ENCODE results near the gene G0S2. TPM values are rescaled to one million over a fixed set of nuclear protein-coding genes. Genes with fewer than 3 reads are reported as not detected.

G0S2 gene
- polyA plus RNA-seq, 1 of the 3 experiments (the other 2 are of a cell fraction): 43.2 TPM

DNA sequence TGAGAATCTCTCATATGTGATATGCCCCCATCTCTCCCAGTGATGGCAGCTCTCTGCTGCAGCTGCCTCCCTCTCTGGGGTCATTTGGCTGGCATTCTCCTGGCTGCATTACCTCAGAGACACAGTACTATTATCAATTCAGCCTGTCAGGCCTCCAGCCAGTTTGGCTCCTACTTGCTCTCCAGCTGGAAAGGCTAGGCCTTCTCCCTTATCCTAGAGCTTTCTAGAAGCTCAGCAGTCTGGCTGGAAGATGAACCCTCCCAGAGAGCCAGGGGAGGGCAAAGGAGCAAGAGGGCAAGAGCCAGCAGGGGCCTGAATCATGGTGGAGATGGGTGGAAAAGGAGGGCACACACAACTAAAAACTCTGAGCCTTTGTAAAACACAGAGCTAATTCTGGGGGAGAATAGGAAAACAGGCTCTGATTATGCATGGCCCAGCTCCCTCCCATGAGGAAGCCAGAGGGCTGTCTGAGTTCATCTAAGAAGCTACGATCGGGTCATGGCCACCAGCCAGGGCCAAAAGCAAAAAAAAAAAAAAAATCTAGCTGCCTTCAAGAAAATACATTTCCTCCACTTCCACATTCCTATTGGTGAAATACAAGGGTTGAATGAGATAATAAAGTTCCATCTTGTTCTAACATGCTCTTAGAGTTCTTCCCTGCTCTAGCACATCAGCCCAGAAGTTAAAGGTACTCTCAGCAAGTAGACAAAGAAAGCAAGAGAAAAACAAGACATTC lies 31.8 kb upstream of the G0S2 start:
- 39% methylated on average over 2 of the region's 2 CpGs for WGBS (ENCODE audit: low lambda C conversion rate)
- Histone ChIP-seq H3K4me3 (ENCODE audit: low read depth in 2 of 2, low read length in 1 of 2) (no peak overlapping the region), H3F3A (replicated peaks; ENCODE audit: insufficient read depth) (peaks cover 7% of the 10 kb centered on the region), H3K9me2 (no peaks in the 10 kb centered on the region), H3K4me1 (ENCODE audit: control insufficient read depth in 1 of 2, insufficient read depth in 2 of 2, low read depth in 1 of 2, low read length in 1 of 2) (peaks cover 33 to 45% of the 10 kb centered on the region in 2 experiments), H3K9me3 (no peaks in the 10 kb centered on the region), H3K27ac (ENCODE audit: low read depth in 2 of 2, low read length in 1 of 2) (peak overlapping the region; percentile 71 to 86; a peak in 3 of 4 replicates), H3K9ac (no peak overlapping the region), H3K27me3 (ENCODE audit: insufficient read depth) (no peaks in the 10 kb centered on the region), H3K4me2 (peak overlapping the region; percentile 24; the same call in 1 of the 2 replicates), H2AFZ (ENCODE audit: low read depth) (no peak overlapping the region), H3K79me2 (ENCODE audit: insufficient read depth) (no peaks in the 10 kb centered on the region; the same call in 1 of the 2 replicates), H3K36me3 (replicated peaks in 1 of 2; ENCODE audit: control insufficient read depth in 1 of 2, insufficient read depth in 2 of 2, low read length in 1 of 2) (no peaks in the 10 kb centered on the region), H4K20me1 (ENCODE audit: insufficient read depth) (no peaks in the 10 kb centered on the region)
- DNase-seq: no peak
- POLR2A ChIA-PET: no interaction called here
- CTCF ChIA-PET: interaction anchor here (0.7 to 3.7 kb wide), 8 partner anchors 13 to 77 kb away, joined by 3 to 16 read pairs (median 4); no protein-coding TSS in a partner anchor
- TF ChIP-seq FOXJ3 (CRISPR knock-in tag; IDR thresholded peaks at IDR 0.05): no peak
- TF ChIP-seq SMC3 (IDR thresholded peaks at IDR 0.05; ENCODE audit: low read depth, low read length): no peak
- no peak for TF ChIP-seq EZH2phosphoT487 (IDR thresholded peaks at IDR 0.05; ENCODE audit: borderline replicate concordance, low read depth)
- TF ChIP-seq GABPA (IDR thresholded peaks at IDR 0.05; ENCODE audit: low read depth): no peak
- no peak for TF ChIP-seq RAD21 (IDR thresholded peaks at IDR 0.05; ENCODE audit: low read length)
- TF ChIP-seq, protein P1, sequence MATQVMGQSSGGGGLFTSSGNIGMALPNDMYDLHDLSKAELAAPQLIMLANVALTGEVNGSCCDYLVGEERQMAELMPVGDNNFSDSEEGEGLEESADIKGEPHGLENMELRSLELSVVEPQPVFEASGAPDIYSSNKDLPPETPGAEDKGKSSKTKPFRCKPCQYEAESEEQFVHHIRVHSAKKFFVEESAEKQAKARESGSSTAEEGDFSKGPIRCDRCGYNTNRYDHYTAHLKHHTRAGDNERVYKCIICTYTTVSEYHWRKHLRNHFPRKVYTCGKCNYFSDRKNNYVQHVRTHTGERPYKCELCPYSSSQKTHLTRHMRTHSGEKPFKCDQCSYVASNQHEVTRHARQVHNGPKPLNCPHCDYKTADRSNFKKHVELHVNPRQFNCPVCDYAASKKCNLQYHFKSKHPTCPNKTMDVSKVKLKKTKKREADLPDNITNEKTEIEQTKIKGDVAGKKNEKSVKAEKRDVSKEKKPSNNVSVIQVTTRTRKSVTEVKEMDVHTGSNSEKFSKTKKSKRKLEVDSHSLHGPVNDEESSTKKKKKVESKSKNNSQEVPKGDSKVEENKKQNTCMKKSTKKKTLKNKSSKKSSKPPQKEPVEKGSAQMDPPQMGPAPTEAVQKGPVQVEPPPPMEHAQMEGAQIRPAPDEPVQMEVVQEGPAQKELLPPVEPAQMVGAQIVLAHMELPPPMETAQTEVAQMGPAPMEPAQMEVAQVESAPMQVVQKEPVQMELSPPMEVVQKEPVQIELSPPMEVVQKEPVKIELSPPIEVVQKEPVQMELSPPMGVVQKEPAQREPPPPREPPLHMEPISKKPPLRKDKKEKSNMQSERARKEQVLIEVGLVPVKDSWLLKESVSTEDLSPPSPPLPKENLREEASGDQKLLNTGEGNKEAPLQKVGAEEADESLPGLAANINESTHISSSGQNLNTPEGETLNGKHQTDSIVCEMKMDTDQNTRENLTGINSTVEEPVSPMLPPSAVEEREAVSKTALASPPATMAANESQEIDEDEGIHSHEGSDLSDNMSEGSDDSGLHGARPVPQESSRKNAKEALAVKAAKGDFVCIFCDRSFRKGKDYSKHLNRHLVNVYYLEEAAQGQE (IDR thresholded peaks at IDR 0.05; ENCODE audit: low read depth, low read length): no peak
- TF ChIP-seq NFIC (IDR thresholded peaks at IDR 0.05; ENCODE audit: borderline replicate concordance): peak; percentile 60
- TF ChIP-seq FOXM1 (IDR thresholded peaks at IDR 0.05; ENCODE audit: low read depth): no peak
- TF ChIP-seq, protein P2, sequence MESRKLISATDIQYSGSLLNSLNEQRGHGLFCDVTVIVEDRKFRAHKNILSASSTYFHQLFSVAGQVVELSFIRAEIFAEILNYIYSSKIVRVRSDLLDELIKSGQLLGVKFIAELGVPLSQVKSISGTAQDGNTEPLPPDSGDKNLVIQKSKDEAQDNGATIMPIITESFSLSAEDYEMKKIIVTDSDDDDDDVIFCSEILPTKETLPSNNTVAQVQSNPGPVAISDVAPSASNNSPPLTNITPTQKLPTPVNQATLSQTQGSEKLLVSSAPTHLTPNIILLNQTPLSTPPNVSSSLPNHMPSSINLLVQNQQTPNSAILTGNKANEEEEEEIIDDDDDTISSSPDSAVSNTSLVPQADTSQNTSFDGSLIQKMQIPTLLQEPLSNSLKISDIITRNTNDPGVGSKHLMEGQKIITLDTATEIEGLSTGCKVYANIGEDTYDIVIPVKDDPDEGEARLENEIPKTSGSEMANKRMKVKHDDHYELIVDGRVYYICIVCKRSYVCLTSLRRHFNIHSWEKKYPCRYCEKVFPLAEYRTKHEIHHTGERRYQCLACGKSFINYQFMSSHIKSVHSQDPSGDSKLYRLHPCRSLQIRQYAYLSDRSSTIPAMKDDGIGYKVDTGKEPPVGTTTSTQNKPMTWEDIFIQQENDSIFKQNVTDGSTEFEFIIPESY (IDR thresholded peaks at IDR 0.05; ENCODE audit: borderline replicate concordance, low read depth): no peak
- TF ChIP-seq TAF1 (IDR thresholded peaks at IDR 0.05; ENCODE audit: borderline replicate concordance, low read depth, low read length): no peak
- TF ChIP-seq, protein P3, sequence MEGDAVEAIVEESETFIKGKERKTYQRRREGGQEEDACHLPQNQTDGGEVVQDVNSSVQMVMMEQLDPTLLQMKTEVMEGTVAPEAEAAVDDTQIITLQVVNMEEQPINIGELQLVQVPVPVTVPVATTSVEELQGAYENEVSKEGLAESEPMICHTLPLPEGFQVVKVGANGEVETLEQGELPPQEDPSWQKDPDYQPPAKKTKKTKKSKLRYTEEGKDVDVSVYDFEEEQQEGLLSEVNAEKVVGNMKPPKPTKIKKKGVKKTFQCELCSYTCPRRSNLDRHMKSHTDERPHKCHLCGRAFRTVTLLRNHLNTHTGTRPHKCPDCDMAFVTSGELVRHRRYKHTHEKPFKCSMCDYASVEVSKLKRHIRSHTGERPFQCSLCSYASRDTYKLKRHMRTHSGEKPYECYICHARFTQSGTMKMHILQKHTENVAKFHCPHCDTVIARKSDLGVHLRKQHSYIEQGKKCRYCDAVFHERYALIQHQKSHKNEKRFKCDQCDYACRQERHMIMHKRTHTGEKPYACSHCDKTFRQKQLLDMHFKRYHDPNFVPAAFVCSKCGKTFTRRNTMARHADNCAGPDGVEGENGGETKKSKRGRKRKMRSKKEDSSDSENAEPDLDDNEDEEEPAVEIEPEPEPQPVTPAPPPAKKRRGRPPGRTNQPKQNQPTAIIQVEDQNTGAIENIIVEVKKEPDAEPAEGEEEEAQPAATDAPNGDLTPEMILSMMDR (IDR thresholded peaks at IDR 0.05): no peak
- 0 out of 4 replicates have a peak, but pooled peaks of 1 of the 2 experiments have one; percentile 11 for TF ChIP-seq EP300 (IDR thresholded peaks at IDR 0.05; ENCODE audit: borderline replicate concordance in 1 of 2, low read depth in 1 of 2, low read length in 1 of 2)
- TF ChIP-seq, protein P4, sequence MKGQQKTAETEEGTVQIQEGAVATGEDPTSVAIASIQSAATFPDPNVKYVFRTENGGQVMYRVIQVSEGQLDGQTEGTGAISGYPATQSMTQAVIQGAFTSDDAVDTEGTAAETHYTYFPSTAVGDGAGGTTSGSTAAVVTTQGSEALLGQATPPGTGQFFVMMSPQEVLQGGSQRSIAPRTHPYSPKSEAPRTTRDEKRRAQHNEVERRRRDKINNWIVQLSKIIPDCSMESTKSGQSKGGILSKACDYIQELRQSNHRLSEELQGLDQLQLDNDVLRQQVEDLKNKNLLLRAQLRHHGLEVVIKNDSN (IDR thresholded peaks at IDR 0.05; ENCODE audit: borderline replicate concordance, low read depth): no peak
- no peak for TF ChIP-seq ELF1 (IDR thresholded peaks at IDR 0.05)
- peak; percentile 75; the same call in 1 of the 2 replicates for TF ChIP-seq RXRA (IDR thresholded peaks at IDR 0.05; ENCODE audit: borderline replicate concordance, low read depth)
- TF ChIP-seq, protein P5, sequence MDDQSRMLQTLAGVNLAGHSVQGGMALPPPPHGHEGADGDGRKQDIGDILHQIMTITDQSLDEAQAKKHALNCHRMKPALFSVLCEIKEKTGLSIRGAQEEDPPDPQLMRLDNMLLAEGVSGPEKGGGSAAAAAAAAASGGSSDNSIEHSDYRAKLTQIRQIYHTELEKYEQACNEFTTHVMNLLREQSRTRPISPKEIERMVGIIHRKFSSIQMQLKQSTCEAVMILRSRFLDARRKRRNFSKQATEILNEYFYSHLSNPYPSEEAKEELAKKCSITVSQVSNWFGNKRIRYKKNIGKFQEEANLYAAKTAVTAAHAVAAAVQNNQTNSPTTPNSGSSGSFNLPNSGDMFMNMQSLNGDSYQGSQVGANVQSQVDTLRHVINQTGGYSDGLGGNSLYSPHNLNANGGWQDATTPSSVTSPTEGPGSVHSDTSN (IDR thresholded peaks at IDR 0.05): peak; percentile 48
- TF ChIP-seq YY1 (IDR thresholded peaks at IDR 0.05; ENCODE audit: low read depth): no peak
- TF ChIP-seq MXI1 (IDR thresholded peaks at IDR 0.05; ENCODE audit: low read depth, low read length): no peak
- no peak for TF ChIP-seq TEAD4 (IDR thresholded peaks at IDR 0.05; ENCODE audit: borderline replicate concordance, insufficient read depth)
- TF ChIP-seq TCF12 (IDR thresholded peaks at IDR 0.05): peak; percentile 41; the same call in 1 of the 2 replicates

Data from SK-N-SH (cell line).